Parathyroid adenoma (tissue), 2 donors: ENCODE results near the gene CPLX3.

Experiments
- H2AFZ ChIP-seq: fragments of 300-600 bp; sonication (generic); one replicate; pipeline ENCODE4 v1.7.0; 2017; ENCODE audit warnings: antibody characterized with exemption, mild to moderate bottlenecking
- H3K27ac ChIP-seq: fragments of 300-600 bp; sonication (generic); one replicate; pipeline ENCODE4 v1.7.0; 2017
- H3K27me3 ChIP-seq: fragments of 300-600 bp; sonication (generic); one replicate; pipeline ENCODE4 v1.7.0; 2017; ENCODE audit warnings: low read length; ENCODE audit not compliant: control insufficient read depth, insufficient read depth
- H3K36me3 ChIP-seq: fragments of 300-600 bp; sonication (generic); one replicate; pipeline ENCODE4 v1.7.0; 2017; ENCODE audit warnings: low read length; ENCODE audit not compliant: control insufficient read depth, insufficient read depth
- H3K4me1 ChIP-seq: fragments of 300-600 bp; sonication (generic); one replicate; pipeline ENCODE4 v1.7.0; 2017; ENCODE audit warnings: control low read depth
- H3K4me2 ChIP-seq: fragments of 300-600 bp; sonication (generic); one replicate; pipeline ENCODE4 v1.7.0; 2017; ENCODE audit warnings: low read length
- H3K4me3 ChIP-seq: fragments of 300-600 bp; sonication (generic); one replicate; pipeline ENCODE4 v1.7.0; 2017; ENCODE audit warnings: low read depth, low read length
- H3K79me2 ChIP-seq: fragments of 300-600 bp; sonication (generic); one replicate; pipeline ENCODE4 v1.7.0; 2017; ENCODE audit warnings: control low read depth
- H3K9ac ChIP-seq: fragments of 300-600 bp; sonication (generic); one replicate; pipeline ENCODE4 v1.7.0; 2017; ENCODE audit warnings: mild to moderate bottlenecking
- H3K9me3 ChIP-seq: fragments of 300-600 bp; sonication (generic); one replicate; pipeline ENCODE4 v1.7.0; 2017; ENCODE audit warnings: low read length; ENCODE audit not compliant: control insufficient read depth
- CTCF ChIP-seq: fragments of 300-600 bp; sonication (generic); IDR thresholded peaks from one replicate; pipeline ENCODE4 v1.7.0; 2017; ENCODE audit warnings: antibody characterized with exemption, mild to moderate bottlenecking
- donor health status: primary hyperparathyroidism.

The CPLX3 gene

GRCh38 chr15:74873756-74874424, 47.5 kb downstream of the CPLX3 start:
- H3K27me3 ChIP-seq = no peaks in the 10 kb centered on the region
- H3K4me3 ChIP-seq = peak overlapping the region; percentile 90
- peak overlapping the region; percentile 91 for H2AFZ ChIP-seq
- H3K4me2 ChIP-seq = peak overlapping the region; percentile 85
- peaks cover 18% of the 10 kb centered on the region for H3K4me1 ChIP-seq
- no peaks in the 10 kb centered on the region for H3K36me3 ChIP-seq
- H3K9ac ChIP-seq = no peak overlapping the region
- TF ChIP-seq CTCF = no peak
- H3K9me3 ChIP-seq = no peaks in the 10 kb centered on the region
- peak overlapping the region; percentile 49 for H3K27ac ChIP-seq
- H3K79me2 ChIP-seq = peaks cover 7% of the 10 kb centered on the region

GRCh38 chr15:74878273-74878672, 51.8 kb downstream of the CPLX3 start:
- no peak overlapping the region for H3K4me3 ChIP-seq
- H3K4me2 ChIP-seq = no peak overlapping the region
- H2AFZ ChIP-seq = no peak overlapping the region
- no peaks in the 10 kb centered on the region for H3K4me1 ChIP-seq
- no peaks in the 10 kb centered on the region for H3K36me3 ChIP-seq
- no peak for TF ChIP-seq CTCF
- no peak overlapping the region for H3K27ac ChIP-seq
- H3K27me3 ChIP-seq = no peaks in the 10 kb centered on the region
- no peaks in the 10 kb centered on the region for H3K79me2 ChIP-seq
- no peak overlapping the region for H3K9ac ChIP-seq
- H3K9me3 ChIP-seq = no peaks in the 10 kb centered on the region
